HG03066 (cell line): ENCODE measurements around the gene A1BG.
A peak's percentile ranks its signal among the peaks of the same experiment; 100 is the strongest.

Experiments
- ATAC-seq: cut with Tn5 transposase; IDR thresholded peaks from one replicate; pipeline ENCODE4 v1.9.1; 2021; ENCODE audit warnings: low read depth; ENCODE audit not compliant: unreplicated experiment

A1BG gene

GRCh38 chr19:58305065-58305931 is 48.0 kb downstream of the A1BG start, which contains the start of gene ERVK3-1:
ERVK3-1 (plus strand) TSS chr19:58305377; CDS start chr19:58312169, 6,792 bp downstream.
- ATAC-seq, result peak; percentile 95

GRCh38 chr19:58304748-58305064 is 48.6 kb downstream of the A1BG start:
- ATAC-seq, result no peak

- ATAC-seq, result no peak
These were observed 49.0 kb downstream of the A1BG start for GRCh38 chr19:58304255-58304654.

GRCh38 chr19:58300620-58301019 is 52.7 kb downstream of the A1BG start:
- no peak for ATAC-seq

GRCh38 chr19:58296104-58296503 is 57.2 kb downstream of the A1BG start:
- ATAC-seq, result no peak
